Prostate gland (tissue), 2 donors: ENCODE results near the gene FAM3A. TPM values are rescaled to one million over a fixed set of nuclear protein-coding genes. Genes with fewer than 3 reads are reported as not detected.
"Not testable (repeated sequence)": the region's sequence is repeated elsewhere in the genome, so short reads cannot be mapped to it uniquely, and the experiment has no call there.

Experiments
- DNase-seq: peaks from one replicate; pipeline ENCODE4 v3.0.0-alpha.2; 2019; ENCODE audit warnings: low spot score
- H3K27ac ChIP-seq, 2 donors: fragments of 200-600 bp; sonication (generic); 2 replicates each; pipeline ENCODE4 v1.5.1; 2017 to 2019
- H3K27me3 ChIP-seq: fragments of 200-600 bp; sonication (generic); replicated peaks from 2 replicates; pipeline ENCODE4 v1.5.1; 2019; ENCODE audit not compliant: insufficient read depth
- H3K36me3 ChIP-seq, 2 donors: fragments of 200-600 bp; sonication (generic); 1 replicate in 1 of 2; 2 replicates in 1 of 2; pipeline versions ENCODE4 v1.5.1 to v1.8.1; 2017 to 2019
- H3K4me1 ChIP-seq: fragments of 200-600 bp; sonication (generic); replicated peaks from 2 replicates; pipeline ENCODE4 v1.5.1; 2019
- H3K4me3 ChIP-seq, 2 donors: fragments of 200-600 bp; sonication (generic); 2 replicates each; pipeline ENCODE4 v1.5.1; 2017 to 2019
- H3K9me3 ChIP-seq: fragments of 200-600 bp; sonication (generic); 2 replicates; pipeline ENCODE4 v1.5.1; 2017
- CTCF ChIP-seq, 4 experiments: fragments of 200-600 bp in 2 of 4; fragments of 450-650 bp in 2 of 4; sonication (generic) in 2 of 4; IDR thresholded peaks; 1 replicate in 3 of 4; 2 replicates in 1 of 4; pipeline ENCODE4 v1.5.1; 2016 to 2019; ENCODE audit warnings: antibody characterized with exemption in 4 of 4, mild to moderate bottlenecking in 2 of 4, moderate library complexity in 2 of 4
- POLR2A ChIP-seq: fragments of 450-650 bp; IDR thresholded peaks from one replicate; pipeline ENCODE4 v1.6.1; 2016; ENCODE audit warnings: antibody characterized with exemption, mild to moderate bottlenecking
- POLR2AphosphoS5 ChIP-seq: sonication (generic); formaldehyde crosslinking; IDR thresholded peaks from one replicate; pipeline ENCODE4 v1.6.1; 2017; ENCODE audit warnings: antibody characterized with exemption
- WGBS: methylation state at CpG from one replicate; pipeline ENCODE4 v1.1.5; 2018; 5-methylcytosine and 5-hydroxymethylcytosine counted together
- intact Hi-C: fragments of 100-400 bp; cut with DNase I; formaldehyde crosslinking; loops from one replicate; pipeline ENCODE4 v1.14.2; 2022
- total RNA-seq, 2 donors: library from RNA; depleted of rRNA; stranded (reverse); fragments of >200 nt; gene quantifications; one replicate each; pipeline ENCODE4 v1.1.0, GENCODE V29; 2016

FAM3A gene
- total RNA-seq, 2 donors from 2014 or later: 52.0 to 72.7 TPM

DNA sequence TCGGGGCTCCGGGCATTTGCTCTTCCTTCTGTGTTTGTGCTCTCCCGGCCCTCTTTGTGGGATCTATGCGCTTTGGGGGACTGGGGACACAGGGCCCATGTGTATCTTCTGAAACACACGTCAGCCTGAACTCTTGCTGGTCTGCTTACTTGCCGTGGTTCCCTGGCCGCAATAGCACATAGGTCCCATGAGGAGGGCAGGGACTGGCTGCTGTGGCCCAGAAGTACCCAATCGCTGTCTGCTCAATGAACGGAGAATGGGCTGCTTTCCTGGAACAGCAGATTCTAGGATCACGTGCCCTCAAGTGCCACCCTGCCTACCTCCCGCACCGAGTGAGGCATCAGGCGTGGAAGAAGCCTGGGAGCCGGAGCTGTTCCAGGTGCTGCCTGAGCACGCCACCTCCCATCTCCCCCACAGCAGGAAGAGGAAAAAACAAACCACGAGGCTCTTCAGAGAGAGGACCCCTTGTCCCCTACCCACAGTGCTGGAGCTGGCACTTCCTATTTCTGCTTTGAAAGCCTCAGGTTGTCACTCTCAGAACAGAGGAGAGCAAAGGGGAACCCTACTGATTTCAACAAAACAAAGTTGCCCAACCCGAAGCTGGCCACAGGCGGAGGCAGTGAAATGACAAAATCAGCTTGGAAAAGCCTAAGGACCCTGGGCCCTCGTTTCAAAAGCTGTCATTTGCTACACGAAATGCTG, 26.8 kb upstream of the FAM3A start:
- TF ChIP-seq CTCF (IDR thresholded peaks at IDR 0.05): no peak
- no peak for TF ChIP-seq POLR2AphosphoS5
- TF ChIP-seq POLR2A: no peak
- intact Hi-C loops: no loop called here
- Histone ChIP-seq H3K9me3 (no peaks in the 10 kb centered on the region), H3K27ac (no peak overlapping the region), H3K4me3 (no peak overlapping the region), H3K27me3 (no peaks in the 10 kb centered on the region), H3K4me1 (no peaks in the 10 kb centered on the region), H3K36me3 (no peaks in the 10 kb centered on the region)
- no peak for DNase-seq
- WGBS: 80% methylated on average over 17 of the region's 20 CpGs

DNA sequence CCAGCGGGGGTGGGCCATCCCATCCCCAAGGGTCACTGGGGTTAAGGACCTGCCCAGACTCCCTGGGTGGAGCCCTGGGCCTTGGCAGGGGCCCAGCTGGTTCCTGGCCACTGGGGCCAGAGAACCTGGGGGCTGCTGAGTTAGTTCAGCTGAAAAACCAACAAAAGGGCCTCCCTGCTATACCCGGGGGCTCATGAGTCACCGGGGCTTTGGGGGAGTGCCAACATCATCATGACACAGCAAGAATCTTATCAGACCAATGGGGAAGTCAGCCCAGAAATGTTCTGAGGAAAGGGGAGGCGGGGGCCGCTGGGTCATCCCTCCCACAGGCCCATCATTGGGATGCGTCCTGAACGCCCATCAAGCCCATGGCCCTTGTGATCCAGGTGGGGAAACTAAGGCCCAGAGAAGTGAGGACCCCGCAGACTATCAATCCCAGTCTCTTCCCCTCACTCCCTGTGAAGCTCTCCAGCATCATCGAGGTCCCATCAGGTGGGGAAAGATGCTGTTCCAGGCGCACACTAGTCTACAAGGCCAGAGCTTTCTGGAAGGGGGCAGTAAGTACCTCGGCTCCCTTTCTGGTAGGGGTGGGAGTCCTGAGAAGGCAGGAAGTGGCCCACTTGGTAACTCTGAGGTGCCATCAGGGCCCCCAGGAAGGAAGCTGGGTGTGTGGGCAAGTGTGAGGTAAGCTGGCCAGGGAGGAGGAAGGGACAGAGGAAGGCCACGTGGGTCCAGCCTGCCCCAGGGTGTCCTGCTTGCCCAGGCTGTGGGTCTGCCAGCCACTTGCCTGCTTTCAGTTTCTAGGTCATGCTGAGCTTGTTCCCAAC, 26.1 kb upstream of the FAM3A start:
- H3K27ac ChIP-seq: peak overlapping the region; percentile 60 to 71
- no peaks in the 10 kb centered on the region for H3K9me3 ChIP-seq
- no peaks in the 10 kb centered on the region for H3K36me3 ChIP-seq
- TF ChIP-seq CTCF (IDR thresholded peaks at IDR 0.05): no peak
- WGBS: 48% methylated on average over 10 of the region's 12 CpGs
- intact Hi-C loops: no loop called here
- H3K4me1 ChIP-seq: no peaks in the 10 kb centered on the region
- DNase-seq: no peak
- no peak overlapping the region for H3K4me3 ChIP-seq
- H3K27me3 ChIP-seq: no peaks in the 10 kb centered on the region

- Histone ChIP-seq H3K4me1 (no peaks in the 10 kb centered on the region), H3K27ac (peak overlapping the region; percentile 60 to 71)
These were observed 25.5 kb upstream of the FAM3A start for GRCh38 chrX:154541589-154541895.

GRCh38 chrX:154540897-154541535, 25.0 kb upstream of the FAM3A start:
- WGBS: 59% methylated on average over 15 of the region's 19 CpGs
- intact Hi-C loops: no loop called here
- DNase-seq: peak; percentile 58
- no peaks in the 10 kb centered on the region for H3K9me3 ChIP-seq
- H3K4me3 ChIP-seq: no peak overlapping the region
- TF ChIP-seq POLR2AphosphoS5 (peak; percentile 53), POLR2A (peak; percentile 17), CTCF (IDR thresholded peaks at IDR 0.05) (no peak)
- no peaks in the 10 kb centered on the region for H3K36me3 ChIP-seq
- H3K4me1 ChIP-seq: no peaks in the 10 kb centered on the region
- peak overlapping the region; percentile 60 to 71 for H3K27ac ChIP-seq
- no peaks in the 10 kb centered on the region for H3K27me3 ChIP-seq

More at GRCh38 chrX:154541589-154541895, 25.5 kb upstream of the FAM3A start:
- Histone ChIP-seq H3K9me3 (no peaks in the 10 kb centered on the region), H3K27me3 (no peaks in the 10 kb centered on the region), H3K36me3 (no peaks in the 10 kb centered on the region), H3K4me3 (no peak overlapping the region)
- TF ChIP-seq CTCF (IDR thresholded peaks at IDR 0.05): no peak
- no peak for TF ChIP-seq POLR2A
- no peak for TF ChIP-seq POLR2AphosphoS5
- DNase-seq: no peak
- no CpG with 5 or more reads among the region's 5 CpGs for WGBS
- intact Hi-C loops: no loop called here

DNA sequence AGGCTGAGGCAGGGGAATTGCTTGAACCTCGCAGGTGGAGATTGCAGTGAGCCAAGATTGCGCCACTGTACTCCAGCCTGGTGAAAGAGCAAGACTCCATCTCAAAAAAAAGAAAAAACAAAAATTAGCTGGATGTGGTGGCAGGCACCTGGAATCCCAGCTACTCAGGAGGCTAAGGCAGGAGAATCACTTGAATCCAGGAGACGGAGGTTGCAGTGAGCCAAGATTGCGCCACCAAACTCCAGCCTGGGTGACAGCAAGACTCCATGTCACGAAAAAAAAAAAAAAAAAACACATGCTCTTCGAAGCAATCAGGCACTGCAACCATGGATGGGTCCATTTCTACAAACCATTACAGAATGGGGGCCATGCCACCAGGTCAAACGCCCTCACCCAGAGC, 24.3 kb upstream of the FAM3A start:
- H3K4me1 ChIP-seq, H3K4me3 ChIP-seq, H3K9me3 ChIP-seq, H3K36me3 ChIP-seq, H3K27me3 ChIP-seq, DNase-seq, intact Hi-C loops: not testable (repeated sequence)
- 91% methylated on average over 7 of the region's 7 CpGs for WGBS
- peak overlapping the region in 1 of 2 donors; percentile 71 for H3K27ac ChIP-seq
